Liver (tissue), 9 donors: ENCODE data around the gene LRRC36. TPM values are rescaled to one million over a fixed set of nuclear protein-coding genes. Genes with fewer than 3 reads are reported as not detected.

Experiments used
- DNase-seq: peaks from one replicate; pipeline ENCODE4 v3.0.0-alpha.2; 2017; ENCODE audit warnings: low spot score
- H3K27ac ChIP-seq, 2 donors: one replicate each; pipeline ENCODE4 v1.7.0; 2013; ENCODE audit warnings: inconsistent platforms in 2 of 2, low read length in 2 of 2, control low read depth in 1 of 2, low read depth in 1 of 2, mild to moderate bottlenecking in 1 of 2
- H3K27me3 ChIP-seq, 4 donors: one replicate each; pipeline versions ENCODE4 v1.6.1 to v1.7.0; 2013; ENCODE audit warnings: low read length in 3 of 4, inconsistent platforms in 1 of 4, mild to moderate bottlenecking in 1 of 4, moderate library complexity in 1 of 4; ENCODE audit not compliant: control insufficient read depth in 4 of 4, insufficient read depth in 4 of 4
- H3K36me3 ChIP-seq, 4 donors: one replicate each; pipeline versions ENCODE4 v1.6.1 to v1.7.0; 2013; ENCODE audit warnings: low read length in 3 of 4, mild to moderate bottlenecking in 3 of 4, low read depth in 1 of 4, moderate library complexity in 1 of 4; ENCODE audit not compliant: control insufficient read depth in 4 of 4, insufficient read depth in 3 of 4
- H3K4me1 ChIP-seq, 4 donors: one replicate each; pipeline versions ENCODE4 v1.6.1 to v1.7.0; 2013; ENCODE audit warnings: low read length in 3 of 4, mild to moderate bottlenecking in 3 of 4, moderate library complexity in 1 of 4; ENCODE audit not compliant: control insufficient read depth in 4 of 4, insufficient read depth in 4 of 4
- H3K4me3 ChIP-seq, 3 donors: one replicate each; pipeline versions ENCODE4 v1.6.1 to v1.7.0; 2013; ENCODE audit warnings: low read length in 3 of 3, control low read depth in 1 of 3, low read depth in 1 of 3, mild to moderate bottlenecking in 1 of 3
- H3K9ac ChIP-seq, 2 donors: one replicate each; pipeline ENCODE4 v1.7.0; 2013; ENCODE audit warnings: low read length in 2 of 2, mild to moderate bottlenecking in 2 of 2, moderate library complexity in 2 of 2, control low read depth in 1 of 2, low read depth in 1 of 2
- H3K9me3 ChIP-seq, 4 donors: one replicate each; pipeline versions ENCODE4 v1.6.1 to v1.7.0; 2013; ENCODE audit warnings: low read length in 3 of 4; ENCODE audit not compliant: control insufficient read depth in 4 of 4
- EGR1 ChIP-seq, 2 donors: IDR thresholded peaks; 2 replicates each; pipeline ENCODE4 v1.6.1; 2016 to 2018; ENCODE audit warnings: antibody characterized with exemption in 2 of 2, low read depth in 2 of 2
- FOXA1 ChIP-seq: IDR thresholded peaks from 2 replicates; pipeline ENCODE4 v1.6.1; 2016; ENCODE audit warnings: antibody characterized with exemption
- FOXA2 ChIP-seq: IDR thresholded peaks from 2 replicates; pipeline ENCODE4 v1.6.1; 2016; ENCODE audit warnings: antibody characterized with exemption
- GABPA ChIP-seq, 2 donors: IDR thresholded peaks in 1 of 2; conservative IDR thresholded peaks in 1 of 2; 2 replicates each; pipeline ENCODE4 v1.6.1; 2016; ENCODE audit warnings: antibody characterized with exemption in 2 of 2, mild to moderate bottlenecking in 1 of 2, moderate library complexity in 1 of 2
- HNF4A ChIP-seq, 2 donors: conservative IDR thresholded peaks; 2 replicates each; pipeline ENCODE4 v1.6.1; 2016; ENCODE audit warnings: antibody characterized with exemption in 2 of 2, mild to moderate bottlenecking in 2 of 2
- HNF4G ChIP-seq: IDR thresholded peaks from 2 replicates; pipeline ENCODE4 v1.6.1; 2016; ENCODE audit warnings: antibody characterized with exemption
- JUND ChIP-seq, 2 donors: IDR thresholded peaks; 2 replicates each; pipeline ENCODE4 v1.6.1; 2016; ENCODE audit warnings: antibody characterized with exemption in 2 of 2
- NR2F2 ChIP-seq: IDR thresholded peaks from 2 replicates; pipeline ENCODE4 v1.6.1; 2016; ENCODE audit warnings: antibody characterized with exemption
- RAD21 ChIP-seq, 2 donors: IDR thresholded peaks; 2 replicates each; pipeline ENCODE4 v1.6.1; 2016; ENCODE audit warnings: antibody characterized with exemption in 2 of 2, mild to moderate bottlenecking in 2 of 2
- SP1 ChIP-seq: IDR thresholded peaks from 2 replicates; pipeline ENCODE4 v1.6.1; 2018; ENCODE audit warnings: antibody characterized with exemption, mild to moderate bottlenecking
- TAF1 ChIP-seq: conservative IDR thresholded peaks from 2 replicates; pipeline ENCODE4 v1.6.1; 2016; ENCODE audit warnings: antibody characterized with exemption, mild to moderate bottlenecking
- WGBS: extraction: QIAGEN DNeasy Blood & Tissue Kit; methylation state at CpG from one replicate; pipeline ENCODE4 v1.1.7; 2013; 5-methylcytosine and 5-hydroxymethylcytosine counted together
- polyA plus RNA-seq, 2 donors: library from polyadenylated mRNA; stranded (reverse) in 1 of 2; unstranded in 1 of 2; fragments of 200-250 nt in 1 of 2; fragments of >200 nt in 1 of 2; fragmentation: Nextera tagmentation in 1 of 2; extraction: Ambion mirVana in 1 of 2; gene quantifications; one replicate each; pipeline versions ENCODE4 v1.2.1 to v1.2.3, GENCODE V29; 2013 to 2015
- total RNA-seq, 2 donors: library from RNA; depleted of rRNA; stranded (reverse); fragments of >200 nt; gene quantifications; one replicate each; pipeline ENCODE4 v1.2.3, GENCODE V29; 2014
- TF ChIP-seq, protein P1 (sequence below): IDR thresholded peaks from 2 replicates; pipeline ENCODE4 v1.6.1; 2016; ENCODE audit warnings: antibody characterized with exemption, mild to moderate bottlenecking
- TF ChIP-seq, protein P2 (sequence below): fragments of 150-350 bp; IDR thresholded peaks from 2 replicates; pipeline ENCODE4 v1.5.1; 2017; ENCODE audit warnings: improper control_type of control experiment, low read depth, low read length; ENCODE audit not compliant: missing input control
- TF ChIP-seq, protein P3 (sequence below): IDR thresholded peaks from 2 replicates; pipeline ENCODE4 v1.6.1; 2016; ENCODE audit warnings: antibody characterized with exemption
- donor health status: healthy.
- donor health status: healthy.
- donor health status: healthy.
- donor health status: healthy.
- donor health status: healthy.

The LRRC36 gene
- total and polyA plus RNA-seq, 4 donors = 0.08 TPM; not detected in 3

DNA sequence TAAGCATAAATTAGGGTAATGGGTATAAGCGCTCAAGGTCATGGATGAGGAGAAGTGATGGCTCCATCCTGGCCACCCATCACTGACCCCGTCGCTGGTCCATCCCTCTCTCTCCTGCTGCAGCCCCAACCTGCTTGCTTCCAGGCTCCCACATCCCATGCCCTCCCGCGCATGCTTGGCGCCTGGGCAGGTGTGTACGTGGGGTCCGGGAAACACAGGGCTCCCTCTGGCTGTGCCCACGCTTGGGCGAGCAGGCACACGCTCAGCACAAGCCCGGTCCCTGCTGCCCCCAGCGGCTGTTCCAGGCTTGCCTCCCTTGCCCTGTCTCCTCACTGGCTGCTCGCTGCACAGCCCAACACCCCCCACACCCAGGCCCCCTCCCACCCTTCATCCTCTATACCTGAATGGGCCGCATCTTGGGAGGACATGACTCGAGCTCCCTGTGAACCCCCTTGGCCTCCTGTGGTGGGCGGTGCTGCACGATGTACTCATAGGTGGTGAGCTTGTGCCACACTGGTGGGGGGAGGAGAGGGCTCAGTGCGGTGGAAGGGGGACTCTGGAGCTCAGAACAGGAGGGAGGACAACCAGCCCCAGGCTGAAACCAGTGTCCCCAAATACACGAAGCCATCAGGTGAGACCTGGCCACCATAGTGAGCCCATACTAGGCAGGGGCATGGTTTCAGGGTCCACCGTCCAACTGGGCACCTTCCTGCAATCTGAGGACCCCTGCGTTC is 71.4 kb downstream of the LRRC36 start:
- no peaks in the 10 kb centered on the region for H3K36me3 ChIP-seq
- no peak overlapping the region for H3K27ac ChIP-seq
- H3K27me3 ChIP-seq = peaks cover 0 to 3% (median 1%) of the 10 kb centered on the region in 4 donors
- no peak overlapping the region for H3K9ac ChIP-seq
- 89% methylated on average over 22 of the region's 22 CpGs for WGBS
- no peaks in the 10 kb centered on the region for H3K9me3 ChIP-seq
- TF ChIP-seq RAD21 (IDR thresholded peaks at IDR 0.05) (no peak), EGR1 (IDR thresholded peaks at IDR 0.05; ENCODE audit: low read depth in 2 of 2) (no peak), SP1 (no peak), GABPA (IDR thresholded peaks at IDR 0.05 in 1 of 2, conservative IDR thresholded peaks at IDR 0.05 in 1 of 2) (no peak)
- TF ChIP-seq, protein P1, sequence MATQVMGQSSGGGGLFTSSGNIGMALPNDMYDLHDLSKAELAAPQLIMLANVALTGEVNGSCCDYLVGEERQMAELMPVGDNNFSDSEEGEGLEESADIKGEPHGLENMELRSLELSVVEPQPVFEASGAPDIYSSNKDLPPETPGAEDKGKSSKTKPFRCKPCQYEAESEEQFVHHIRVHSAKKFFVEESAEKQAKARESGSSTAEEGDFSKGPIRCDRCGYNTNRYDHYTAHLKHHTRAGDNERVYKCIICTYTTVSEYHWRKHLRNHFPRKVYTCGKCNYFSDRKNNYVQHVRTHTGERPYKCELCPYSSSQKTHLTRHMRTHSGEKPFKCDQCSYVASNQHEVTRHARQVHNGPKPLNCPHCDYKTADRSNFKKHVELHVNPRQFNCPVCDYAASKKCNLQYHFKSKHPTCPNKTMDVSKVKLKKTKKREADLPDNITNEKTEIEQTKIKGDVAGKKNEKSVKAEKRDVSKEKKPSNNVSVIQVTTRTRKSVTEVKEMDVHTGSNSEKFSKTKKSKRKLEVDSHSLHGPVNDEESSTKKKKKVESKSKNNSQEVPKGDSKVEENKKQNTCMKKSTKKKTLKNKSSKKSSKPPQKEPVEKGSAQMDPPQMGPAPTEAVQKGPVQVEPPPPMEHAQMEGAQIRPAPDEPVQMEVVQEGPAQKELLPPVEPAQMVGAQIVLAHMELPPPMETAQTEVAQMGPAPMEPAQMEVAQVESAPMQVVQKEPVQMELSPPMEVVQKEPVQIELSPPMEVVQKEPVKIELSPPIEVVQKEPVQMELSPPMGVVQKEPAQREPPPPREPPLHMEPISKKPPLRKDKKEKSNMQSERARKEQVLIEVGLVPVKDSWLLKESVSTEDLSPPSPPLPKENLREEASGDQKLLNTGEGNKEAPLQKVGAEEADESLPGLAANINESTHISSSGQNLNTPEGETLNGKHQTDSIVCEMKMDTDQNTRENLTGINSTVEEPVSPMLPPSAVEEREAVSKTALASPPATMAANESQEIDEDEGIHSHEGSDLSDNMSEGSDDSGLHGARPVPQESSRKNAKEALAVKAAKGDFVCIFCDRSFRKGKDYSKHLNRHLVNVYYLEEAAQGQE = no peak
- no peak overlapping the region for H3K4me3 ChIP-seq
- H3K4me1 ChIP-seq = peaks cover 3 to 19% (median 6%) of the 10 kb centered on the region in 4 donors
- no peak for DNase-seq

DNA sequence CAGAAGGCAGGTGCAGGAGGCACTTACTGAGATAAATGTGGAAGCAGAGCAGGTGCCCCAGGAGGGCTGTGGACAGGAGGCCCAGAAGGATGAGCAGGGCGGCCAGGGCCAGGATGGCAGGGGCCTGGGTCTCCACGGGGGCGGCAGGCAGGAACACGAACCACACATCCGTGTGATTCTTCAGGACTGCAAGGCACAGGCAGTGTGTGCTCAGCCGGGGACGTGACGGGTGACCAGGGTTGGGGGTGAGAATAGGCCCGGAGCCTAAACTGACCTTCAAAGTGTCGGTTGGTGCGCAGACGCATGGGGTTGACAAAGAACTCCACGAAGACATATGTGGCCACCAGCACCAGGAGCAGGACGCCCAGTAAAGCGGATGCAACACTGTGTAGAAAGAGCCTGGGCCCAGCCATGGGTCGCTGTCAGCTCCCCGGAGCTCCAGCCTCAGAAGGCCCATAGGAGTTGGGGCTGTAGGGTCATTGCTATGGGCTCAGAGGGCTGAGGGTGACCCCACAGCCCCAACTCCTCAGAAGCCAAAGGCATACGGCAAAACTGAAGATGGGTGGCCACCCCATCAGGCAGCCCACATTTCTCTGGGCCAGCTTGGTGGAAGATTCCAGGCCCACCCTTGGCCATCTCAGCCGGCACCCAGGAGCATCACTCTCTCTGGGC is 72.1 kb downstream of the LRRC36 start:
- WGBS = 91% methylated on average over 19 of the region's 19 CpGs
- DNase-seq = no peak

DNA sequence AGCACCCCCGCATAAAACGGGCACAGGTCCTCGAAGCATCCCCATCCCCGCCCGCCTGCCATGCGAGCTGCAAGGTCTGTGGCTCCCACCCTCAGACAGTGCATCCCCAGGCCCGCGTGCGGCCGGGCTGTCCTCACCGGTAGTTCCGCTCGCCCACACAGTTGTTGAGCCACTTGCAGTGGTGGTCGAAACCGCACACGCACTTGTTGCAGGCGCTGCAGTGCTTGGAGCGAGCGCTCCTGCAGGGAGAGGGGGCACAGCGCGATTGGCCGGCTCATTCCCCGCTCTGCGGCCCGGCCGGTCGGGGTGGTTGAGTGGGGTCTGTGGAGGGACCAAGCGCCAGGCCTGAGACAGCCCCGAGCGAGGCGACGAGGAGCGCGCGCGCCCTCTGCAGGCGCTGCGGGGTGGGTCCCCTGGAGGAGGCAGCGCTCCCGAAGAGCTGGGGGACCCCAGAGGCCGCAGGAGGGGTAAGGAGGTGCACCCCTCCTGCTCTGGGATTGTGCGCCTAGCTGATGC is 72.7 kb downstream of the LRRC36 start:
- no peaks in the 10 kb centered on the region for H3K9me3 ChIP-seq
- H3K4me3 ChIP-seq = no peak overlapping the region
- peaks cover 0 to 12% (median 5%) of the 10 kb centered on the region in 4 donors for H3K4me1 ChIP-seq
- 29% methylated on average over 42 of the region's 42 CpGs for WGBS
- H3K36me3 ChIP-seq = no peaks in the 10 kb centered on the region
- DNase-seq = peak; percentile 62
- H3K27ac ChIP-seq = no peak overlapping the region
- no peak overlapping the region for H3K9ac ChIP-seq
- peaks cover 0 to 3% (median 1%) of the 10 kb centered on the region in 4 donors for H3K27me3 ChIP-seq
- TF ChIP-seq FOXA1 (no peak), SP1 (no peak), TAF1 (no peak), EGR1 (IDR thresholded peaks at IDR 0.05; ENCODE audit: low read depth in 2 of 2) (no peak), NR2F2 (no peak), HNF4G (no peak), RAD21 (IDR thresholded peaks at IDR 0.05) (peak; percentile 56 to 75), FOXA2 (no peak), GABPA (IDR thresholded peaks at IDR 0.05 in 1 of 2, conservative IDR thresholded peaks at IDR 0.05 in 1 of 2) (no peak), HNF4A (conservative IDR thresholded peaks at IDR 0.05) (no peak), JUND (IDR thresholded peaks at IDR 0.05) (no peak)
- TF ChIP-seq, protein P2, sequence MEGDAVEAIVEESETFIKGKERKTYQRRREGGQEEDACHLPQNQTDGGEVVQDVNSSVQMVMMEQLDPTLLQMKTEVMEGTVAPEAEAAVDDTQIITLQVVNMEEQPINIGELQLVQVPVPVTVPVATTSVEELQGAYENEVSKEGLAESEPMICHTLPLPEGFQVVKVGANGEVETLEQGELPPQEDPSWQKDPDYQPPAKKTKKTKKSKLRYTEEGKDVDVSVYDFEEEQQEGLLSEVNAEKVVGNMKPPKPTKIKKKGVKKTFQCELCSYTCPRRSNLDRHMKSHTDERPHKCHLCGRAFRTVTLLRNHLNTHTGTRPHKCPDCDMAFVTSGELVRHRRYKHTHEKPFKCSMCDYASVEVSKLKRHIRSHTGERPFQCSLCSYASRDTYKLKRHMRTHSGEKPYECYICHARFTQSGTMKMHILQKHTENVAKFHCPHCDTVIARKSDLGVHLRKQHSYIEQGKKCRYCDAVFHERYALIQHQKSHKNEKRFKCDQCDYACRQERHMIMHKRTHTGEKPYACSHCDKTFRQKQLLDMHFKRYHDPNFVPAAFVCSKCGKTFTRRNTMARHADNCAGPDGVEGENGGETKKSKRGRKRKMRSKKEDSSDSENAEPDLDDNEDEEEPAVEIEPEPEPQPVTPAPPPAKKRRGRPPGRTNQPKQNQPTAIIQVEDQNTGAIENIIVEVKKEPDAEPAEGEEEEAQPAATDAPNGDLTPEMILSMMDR = peak; percentile 46
- TF ChIP-seq, protein P1 = no peak
- TF ChIP-seq, protein P3, sequence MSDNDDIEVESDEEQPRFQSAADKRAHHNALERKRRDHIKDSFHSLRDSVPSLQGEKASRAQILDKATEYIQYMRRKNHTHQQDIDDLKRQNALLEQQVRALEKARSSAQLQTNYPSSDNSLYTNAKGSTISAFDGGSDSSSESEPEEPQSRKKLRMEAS = no peak

More for the DNA sequence above, 72.1 kb downstream of the LRRC36 start:
- TF ChIP-seq HNF4G (no peak), FOXA2 (no peak)
- Histone ChIP-seq H3K4me3 (no peak overlapping the region), H3K9me3 (no peaks in the 10 kb centered on the region), H3K27me3 (peaks cover 0 to 3% (median 1%) of the 10 kb centered on the region in 4 donors), H3K27ac (no peak overlapping the region), H3K9ac (no peak overlapping the region), H3K4me1 (peaks cover 3 to 14% (median 6%) of the 10 kb centered on the region in 4 donors), H3K36me3 (no peaks in the 10 kb centered on the region)
